Liver (tissue), 3 donors: ENCODE results near the gene LAMA1.

Experiments used
- ATF3 ChIP-seq: IDR thresholded peaks from 2 replicates; pipeline ENCODE4 v1.6.1; 2016; ENCODE audit warnings: antibody characterized with exemption
- CTCF ChIP-seq: fragments of 150-350 bp; IDR thresholded peaks from 2 replicates; pipeline ENCODE4 v1.5.1; 2017; ENCODE audit warnings: improper control_type of control experiment, low read depth, low read length; ENCODE audit not compliant: missing input control
- EGR1 ChIP-seq, 2 donors: IDR thresholded peaks; 2 replicates each; pipeline ENCODE4 v1.6.1; 2016 to 2018; ENCODE audit warnings: antibody characterized with exemption in 2 of 2, low read depth in 2 of 2
- GABPA ChIP-seq, 2 donors: IDR thresholded peaks in 1 of 2; conservative IDR thresholded peaks in 1 of 2; 2 replicates each; pipeline ENCODE4 v1.6.1; 2016; ENCODE audit warnings: antibody characterized with exemption in 2 of 2, mild to moderate bottlenecking in 1 of 2, moderate library complexity in 1 of 2
- HNF4A ChIP-seq, 2 donors: conservative IDR thresholded peaks; 2 replicates each; pipeline ENCODE4 v1.6.1; 2016; ENCODE audit warnings: antibody characterized with exemption in 2 of 2, mild to moderate bottlenecking in 2 of 2
- HNF4G ChIP-seq: IDR thresholded peaks from 2 replicates; pipeline ENCODE4 v1.6.1; 2016; ENCODE audit warnings: antibody characterized with exemption
- JUND ChIP-seq, 2 donors: IDR thresholded peaks; 2 replicates each; pipeline ENCODE4 v1.6.1; 2016; ENCODE audit warnings: antibody characterized with exemption in 2 of 2
- MAX ChIP-seq: IDR thresholded peaks from 2 replicates; pipeline ENCODE4 v1.6.1; 2016; ENCODE audit warnings: antibody characterized with exemption
- RAD21 ChIP-seq, 2 donors: IDR thresholded peaks; 2 replicates each; pipeline ENCODE4 v1.6.1; 2016; ENCODE audit warnings: antibody characterized with exemption in 2 of 2, mild to moderate bottlenecking in 2 of 2
- REST ChIP-seq: IDR thresholded peaks from 2 replicates; pipeline ENCODE4 v1.6.1; 2016; ENCODE audit warnings: antibody characterized with exemption, mild to moderate bottlenecking
- SP1 ChIP-seq: IDR thresholded peaks from 2 replicates; pipeline ENCODE4 v1.6.1; 2018; ENCODE audit warnings: antibody characterized with exemption, mild to moderate bottlenecking
- TAF1 ChIP-seq: conservative IDR thresholded peaks from 2 replicates; pipeline ENCODE4 v1.6.1; 2016; ENCODE audit warnings: antibody characterized with exemption, mild to moderate bottlenecking
- YY1 ChIP-seq: IDR thresholded peaks from 2 replicates; pipeline ENCODE4 v1.6.1; 2016; ENCODE audit warnings: antibody characterized with exemption, mild to moderate bottlenecking
- ZBTB33 ChIP-seq: IDR thresholded peaks from 2 replicates; pipeline ENCODE4 v1.6.1; 2016; ENCODE audit warnings: antibody characterized with exemption
- donor health status: healthy.
- donor health status: healthy.

GRCh38 chr18:7117390-7118355 lies at the start of gene LAMA1:
- TF ChIP-seq CTCF (no peak), JUND (IDR thresholded peaks at IDR 0.05) (no peak), EGR1 (IDR thresholded peaks at IDR 0.05; ENCODE audit: low read depth in 2 of 2) (no peak), MAX (no peak), HNF4A (conservative IDR thresholded peaks at IDR 0.05) (no peak), GABPA (IDR thresholded peaks at IDR 0.05 in 1 of 2, conservative IDR thresholded peaks at IDR 0.05 in 1 of 2) (no peak), ATF3 (no peak), RAD21 (IDR thresholded peaks at IDR 0.05) (no peak), HNF4G (no peak), SP1 (no peak), TAF1 (no peak), REST (no peak), ZBTB33 (no peak), YY1 (no peak)
